GM19035 (cell line): ENCODE results near the gene HMGN2.
"Not testable (repeated sequence)": the region's sequence is repeated elsewhere in the genome, so short reads cannot be mapped to it uniquely, and the experiment has no call there.

Experiments used
- ATAC-seq: cut with Tn5 transposase; IDR thresholded peaks from one replicate; pipeline ENCODE4 v1.9.1; 2021; ENCODE audit not compliant: unreplicated experiment

Gene HMGN2

GRCh38 chr1:26476958-26477357 is 4.7 kb downstream of the HMGN2 start:
- no peak for ATAC-seq

DNA sequence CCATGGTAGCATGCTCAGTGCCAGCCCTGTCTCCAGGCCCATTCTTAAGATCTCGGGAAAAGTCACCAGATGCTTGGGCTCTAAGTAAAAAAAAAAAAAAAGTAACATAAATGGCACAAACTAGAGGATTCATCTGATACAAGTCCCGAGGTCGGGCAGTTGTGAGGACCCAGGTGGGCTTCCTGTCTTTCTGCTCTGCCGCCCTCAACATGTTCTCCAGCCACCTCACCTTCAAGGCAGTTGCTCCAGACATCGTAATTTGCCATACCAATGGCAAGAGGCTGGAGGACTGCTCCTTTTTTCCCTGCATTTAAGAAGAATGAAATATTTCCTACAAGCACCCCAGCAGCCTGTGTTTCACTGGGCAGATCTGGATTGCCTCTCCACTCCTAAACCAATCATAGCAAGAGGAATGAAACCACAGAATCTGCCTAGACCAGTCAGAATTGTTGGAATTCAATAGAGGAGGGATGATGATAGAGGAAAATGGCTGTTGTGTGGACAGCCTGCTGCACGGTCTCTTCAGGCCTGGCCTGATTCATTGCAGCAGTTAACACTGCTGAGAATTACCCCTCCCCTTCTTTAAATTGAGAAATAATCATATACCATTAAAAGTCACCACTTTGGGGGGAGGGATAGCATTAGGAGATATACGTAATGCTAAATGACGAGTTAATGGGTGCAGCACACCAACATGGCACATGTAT is 5.4 kb downstream of the HMGN2 start:
- ATAC-seq, result no peak

DNA sequence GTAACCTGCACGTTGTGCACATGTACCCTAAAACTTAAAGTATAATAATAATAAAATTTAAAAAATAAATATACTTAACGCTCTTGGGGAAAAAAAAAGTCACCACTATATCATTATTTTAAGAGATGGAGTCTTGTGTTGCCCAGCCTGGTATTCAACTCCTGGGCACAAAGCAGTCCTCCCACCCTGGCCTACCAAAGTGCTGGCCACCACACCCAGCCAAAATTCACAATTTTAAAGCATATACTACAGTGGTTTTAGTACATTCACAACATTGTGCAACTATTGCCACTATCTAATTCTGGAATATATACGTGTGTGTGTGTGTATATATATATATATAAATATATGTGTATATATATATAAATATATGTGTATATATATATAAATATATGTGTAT is 5.9 kb downstream of the HMGN2 start:
- ATAC-seq, result no peak

GRCh38 chr1:26478988-26479387 is 6.7 kb downstream of the HMGN2 start:
- no peak for ATAC-seq

DNA sequence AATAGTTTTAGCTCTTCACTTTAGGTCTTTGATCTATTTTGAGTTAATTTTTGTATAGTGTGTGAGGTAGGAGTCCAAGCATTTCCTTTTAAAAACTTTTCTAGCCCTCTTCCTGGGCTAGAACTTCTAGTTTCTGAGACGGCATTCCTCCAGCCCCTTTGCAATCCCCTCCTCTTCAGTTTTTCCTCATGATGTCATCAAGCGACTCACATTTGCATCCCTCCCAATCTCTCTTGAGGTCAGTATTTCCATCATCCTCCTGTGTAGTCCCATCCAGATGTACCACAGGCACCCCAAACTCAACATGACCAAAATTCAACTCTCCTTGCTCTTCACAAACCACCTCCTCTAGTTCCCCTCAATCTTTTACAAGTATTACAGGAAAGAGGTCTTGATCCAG is 10.7 kb downstream of the HMGN2 start:
- ATAC-seq, result no peak

DNA sequence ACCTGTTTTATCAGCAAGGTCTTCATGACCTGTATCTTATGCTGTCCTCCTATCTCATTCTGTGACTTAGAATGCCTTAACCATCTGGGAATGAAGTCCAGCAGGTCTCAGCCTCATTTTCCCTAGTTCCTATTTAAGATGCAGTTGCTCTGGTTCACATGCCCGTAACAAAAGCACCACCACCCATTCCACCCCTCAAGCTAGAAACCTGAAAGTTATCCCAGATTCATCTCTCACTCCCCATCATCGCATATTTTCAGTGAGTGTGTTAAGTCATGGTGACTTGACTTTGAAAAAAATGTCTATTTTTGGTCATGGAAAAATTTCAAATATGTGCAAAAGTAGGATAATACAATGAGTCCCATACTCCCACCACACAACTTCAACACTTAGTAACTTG is 11.7 kb downstream of the HMGN2 start:
- ATAC-seq, result no peak

- no peak for ATAC-seq
Measured at GRCh38 chr1:26490155-26490554, 17.9 kb downstream of the HMGN2 start.

- no peak for ATAC-seq
Measured at GRCh38 chr1:26493267-26493666, 21.0 kb downstream of the HMGN2 start.

DNA sequence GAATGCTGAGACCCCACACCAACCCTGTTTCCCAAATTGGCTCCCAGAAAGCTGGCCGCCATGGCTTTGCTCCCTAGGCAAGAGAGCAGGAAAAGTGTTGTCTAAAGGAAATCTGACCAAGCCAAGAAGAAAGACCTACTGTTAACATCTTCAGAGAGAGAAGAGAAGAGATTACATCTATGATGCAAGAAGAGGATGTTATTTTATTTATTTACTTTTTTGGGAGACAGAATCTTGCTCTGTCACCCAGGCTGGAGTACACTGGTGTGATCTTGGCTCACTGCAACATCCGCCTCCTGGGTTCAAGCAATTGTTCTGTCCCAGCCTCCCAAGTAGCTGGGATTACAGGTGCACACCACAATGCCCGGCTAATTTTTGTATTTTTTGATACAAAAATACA is 21.7 kb downstream of the HMGN2 start:
- ATAC-seq, result no peak

GRCh38 chr1:26496861-26497260 is 24.6 kb downstream of the HMGN2 start:
- ATAC-seq, result no peak

GRCh38 chr1:26498894-26499293 is 26.7 kb downstream of the HMGN2 start:
- no peak for ATAC-seq

DNA sequence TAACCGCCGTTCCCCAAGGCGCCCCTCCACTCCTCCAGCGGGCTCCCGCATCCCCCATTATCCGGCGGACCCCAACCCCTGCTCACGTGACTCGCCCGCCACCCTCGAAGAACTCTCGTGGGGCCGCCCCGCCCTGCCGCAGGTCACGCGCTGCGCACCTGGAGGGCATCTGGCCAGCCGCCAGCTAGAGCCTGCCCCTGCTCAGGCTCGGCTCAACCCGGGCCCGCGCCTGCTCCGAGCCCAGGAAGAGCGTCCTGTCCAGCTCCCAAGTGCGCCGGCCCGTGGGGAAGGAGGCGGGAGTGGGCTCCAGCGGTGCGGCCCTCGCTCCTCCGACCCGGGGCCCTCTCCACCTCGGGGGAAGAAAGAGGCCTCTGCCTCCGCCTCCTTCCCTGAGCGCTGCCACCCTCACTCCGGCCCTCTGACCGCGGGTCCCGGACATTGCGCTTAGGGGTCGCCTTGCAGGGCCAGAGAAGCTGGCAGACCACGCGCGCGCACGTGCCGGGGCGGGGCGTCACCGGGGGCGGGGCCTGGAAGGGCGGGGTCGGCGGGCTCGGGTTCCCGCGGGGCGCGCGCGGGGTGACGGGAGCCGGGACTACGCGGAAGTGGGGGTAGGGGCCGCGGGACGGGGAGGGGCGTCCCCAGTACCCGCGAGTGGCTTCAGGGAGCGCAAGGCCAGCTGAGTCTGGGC is 28.4 kb downstream of the HMGN2 start:
- ATAC-seq, result peak; percentile 61

DNA sequence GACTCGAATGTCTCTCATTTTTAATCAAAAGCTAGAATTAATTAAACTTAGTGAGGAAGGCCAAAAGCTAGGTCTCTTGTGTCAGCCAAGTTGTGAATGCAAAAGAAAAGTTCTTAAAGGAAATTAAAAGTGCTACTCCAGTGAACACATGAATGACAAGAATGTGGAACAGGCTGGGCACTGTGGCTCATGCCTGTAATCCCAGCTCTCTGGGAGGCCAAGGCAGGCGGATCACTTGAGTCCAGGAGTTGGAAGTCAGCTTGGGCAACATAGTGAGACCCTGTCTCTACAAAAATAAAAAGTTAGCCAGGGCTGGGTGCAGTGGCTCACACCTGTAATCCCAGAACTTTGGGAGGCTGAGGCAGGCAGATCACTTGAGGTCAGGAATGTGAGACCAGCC is 38.5 kb downstream of the HMGN2 start:
- not testable (repeated sequence) for ATAC-seq

DNA sequence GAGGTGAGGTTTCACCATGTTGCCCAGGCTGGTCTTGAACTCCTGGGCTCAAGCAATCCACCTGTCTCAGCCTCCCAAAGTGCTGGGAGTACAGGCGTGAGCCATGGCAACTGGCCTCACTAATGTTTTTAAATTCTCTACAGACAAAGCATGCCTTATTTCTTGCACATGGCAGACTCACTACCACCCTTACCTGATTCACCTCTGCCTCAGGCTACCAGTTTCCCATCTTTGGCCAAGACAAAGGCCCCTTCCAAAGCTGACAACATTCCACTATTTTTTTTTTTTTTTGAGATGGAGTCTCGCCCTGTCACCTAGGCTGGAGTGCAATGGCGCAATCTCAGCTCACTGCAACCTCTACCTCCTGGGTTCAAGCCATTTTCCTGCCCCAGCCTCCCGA is 43.6 kb downstream of the HMGN2 start:
- ATAC-seq, result not testable (repeated sequence)

DNA sequence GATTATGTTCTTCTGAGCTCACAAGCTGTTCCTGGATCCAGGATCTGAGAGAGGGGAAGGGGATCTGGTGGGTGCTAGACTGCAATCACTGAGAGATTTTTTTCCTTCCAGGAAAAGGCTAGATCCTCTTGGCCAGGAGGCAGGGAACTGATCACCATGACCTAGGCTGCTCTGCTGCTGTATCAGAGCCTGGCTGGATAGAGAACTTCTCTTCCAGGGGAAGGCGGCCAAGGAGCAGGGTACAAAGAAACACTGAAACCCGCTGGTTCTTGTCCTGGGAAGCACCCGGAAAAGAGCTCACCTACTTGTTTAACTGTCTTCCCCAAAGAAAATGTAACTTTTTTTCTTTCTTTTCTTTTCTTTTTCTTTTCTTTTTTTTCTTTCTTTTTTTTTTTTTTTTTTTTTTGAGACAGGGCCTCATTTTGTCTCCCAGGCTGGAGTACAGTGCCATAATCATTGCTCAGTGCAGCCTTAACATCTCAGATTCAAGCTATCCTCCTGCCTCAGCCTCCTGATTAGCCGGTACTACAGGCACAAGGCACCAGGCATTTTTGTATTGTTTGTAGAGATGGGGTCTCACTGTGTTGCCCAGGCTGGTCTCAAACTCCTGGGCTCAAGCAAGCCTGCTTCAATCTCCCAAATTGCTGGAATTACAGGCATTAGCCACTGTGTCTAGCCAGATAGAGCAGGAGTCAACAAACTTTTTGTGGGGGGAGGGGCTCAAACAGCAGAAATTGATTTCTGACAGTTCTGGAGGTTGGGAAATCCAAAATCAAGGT is 44.9 kb downstream of the HMGN2 start:
- no peak for ATAC-seq

- ATAC-seq, result no peak
Measured at GRCh38 chr1:26517766-26518049, 45.5 kb downstream of the HMGN2 start.

- ATAC-seq, result no peak
Measured at GRCh38 chr1:26518355-26518754, 46.1 kb downstream of the HMGN2 start.

- ATAC-seq, result no peak
Measured at GRCh38 chr1:26520339-26520738, 48.1 kb downstream of the HMGN2 start.

DNA sequence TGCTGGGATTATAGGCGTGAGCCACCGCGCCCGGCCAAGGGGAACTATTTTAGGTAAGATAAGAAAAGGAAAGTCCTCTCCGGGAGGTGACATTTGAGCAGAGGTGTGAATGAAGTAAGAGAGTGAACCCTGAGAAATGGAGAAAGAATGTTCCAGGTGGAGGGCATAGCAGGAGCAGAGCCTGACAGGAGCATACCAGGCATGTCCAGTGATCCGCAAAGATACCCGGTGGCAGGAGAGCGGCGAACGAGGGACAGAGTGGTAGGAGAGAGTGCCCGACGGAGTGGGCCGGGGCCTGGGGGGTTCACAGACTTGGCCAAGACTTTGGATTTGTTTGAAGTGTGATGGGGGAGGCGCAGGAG is 49.4 kb downstream of the HMGN2 start:
- ATAC-seq, result no peak

GRCh38 chr1:26522073-26522472 is 49.8 kb downstream of the HMGN2 start:
- no peak for ATAC-seq

GRCh38 chr1:26524181-26524580 is 51.9 kb downstream of the HMGN2 start:
- no peak for ATAC-seq
